GM18858 (cell line): ENCODE data around the gene ANXA4.
"Not testable (repeated sequence)": the region's sequence is repeated elsewhere in the genome, so short reads cannot be mapped to it uniquely, and the experiment has no call there.

Experiments used
- ATAC-seq: cut with Tn5 transposase; IDR thresholded peaks from one replicate; pipeline ENCODE4 v1.9.1; 2021; ENCODE audit not compliant: unreplicated experiment

The ANXA4 gene

GRCh38 chr2:69802781-69803367 is 60.9 kb downstream of the ANXA4 start:
- not testable (repeated sequence) for ATAC-seq

GRCh38 chr2:69804416-69804815 is 62.5 kb downstream of the ANXA4 start:
- no peak for ATAC-seq

GRCh38 chr2:69805887-69806286 is 64.0 kb downstream of the ANXA4 start:
- ATAC-seq: no peak

- ATAC-seq: no peak
Observed at GRCh38 chr2:69807821-69808540, 66.0 kb downstream of the ANXA4 start.

GRCh38 chr2:69810550-69810949 is 68.6 kb downstream of the ANXA4 start:
- ATAC-seq: no peak

GRCh38 chr2:69811018-69811417 is 69.1 kb downstream of the ANXA4 start:
- no peak for ATAC-seq

GRCh38 chr2:69811591-69811990 is 69.7 kb downstream of the ANXA4 start:
- no peak for ATAC-seq

- ATAC-seq: no peak
Observed at GRCh38 chr2:69815717-69816116, 73.8 kb downstream of the ANXA4 start.

- ATAC-seq: no peak
Observed at GRCh38 chr2:69816923-69817542, 75.1 kb downstream of the ANXA4 start.

GRCh38 chr2:69817729-69818501 is 76.0 kb downstream of the ANXA4 start:
- no peak for ATAC-seq

GRCh38 chr2:69827796-69828540 is 86.0 kb downstream of the ANXA4 start:
- ATAC-seq: no peak

- ATAC-seq: no peak
Observed at GRCh38 chr2:69828938-69829255, 87.0 kb downstream of the ANXA4 start.

GRCh38 chr2:69829256-69830044 is 87.5 kb downstream of the ANXA4 start, which contains the start of gene GMCL1:
TSS of gene GMCL1 (plus strand) at chr2:69829660. CDS start at chr2:69829893, 233 bp downstream.
- ATAC-seq: peak; percentile 75

GRCh38 chr2:69830045-69830905 is 88.3 kb downstream of the ANXA4 start:
- peak; percentile 8 for ATAC-seq

- not testable (repeated sequence) for ATAC-seq
Observed at GRCh38 chr2:69830906-69831241, 88.9 kb downstream of the ANXA4 start.

GRCh38 chr2:69831354-69831905 is 89.5 kb downstream of the ANXA4 start:
- no peak for ATAC-seq

GRCh38 chr2:69833752-69834151 is 91.8 kb downstream of the ANXA4 start:
- ATAC-seq: no peak

GRCh38 chr2:69835666-69836065 is 93.7 kb downstream of the ANXA4 start:
- no peak for ATAC-seq

- ATAC-seq: no peak
Observed at GRCh38 chr2:69836316-69836715, 94.4 kb downstream of the ANXA4 start.
